Chondrocyte (in vitro differentiated cells): ENCODE results near the gene UQCC2. TPM values are rescaled to one million over a fixed set of nuclear protein-coding genes. Genes with fewer than 3 reads are reported as not detected.

Experiments
- DNase-seq: peaks from one replicate; pipeline ENCODE4 v3.0.0; 2021; ENCODE audit warnings: mixed read lengths, low spot score
- H3K27ac Mint-ChIP-seq: one replicate; pipeline ENCODE4 v1.8.0; 2021; ENCODE audit warnings: mild to moderate bottlenecking, moderate library complexity, mixed read lengths; ENCODE audit not compliant: unreplicated experiment
- H3K27me3 Mint-ChIP-seq: 2 replicates; pipeline ENCODE4 v1.8.0; 2021; ENCODE audit warnings: low read depth, mixed read lengths
- H3K36me3 Mint-ChIP-seq: 2 replicates; pipeline ENCODE4 v1.8.0; 2021; ENCODE audit warnings: low read depth, mixed read lengths
- H3K4me1 Mint-ChIP-seq: 2 replicates; pipeline ENCODE4 v1.8.0; 2021; ENCODE audit warnings: low read depth, mild to moderate bottlenecking, mixed read lengths
- H3K4me3 Mint-ChIP-seq: one replicate; pipeline ENCODE4 v1.8.0; 2021; ENCODE audit warnings: mild to moderate bottlenecking, moderate library complexity, mixed read lengths; ENCODE audit not compliant: unreplicated experiment
- H3K9me3 Mint-ChIP-seq: 2 replicates; pipeline ENCODE4 v1.8.0; 2021; ENCODE audit warnings: low read depth, mixed read lengths
- microRNA-seq: library from miRNA; unstranded; fragments of <30 nt; microRNA quantifications from one replicate; pipeline ENCODE4 v1.2.0, GENCODE V29; 2020; ENCODE audit warnings: borderline number of aligned reads
- total RNA-seq: library from RNA; stranded (reverse); gene quantifications from 3 replicates; pipeline ENCODE4 v1.2.1, GENCODE V29; 2021
- TF ChIP-seq, protein P1 (sequence below): fragments of 200-600 bp; sonication (generic); IDR thresholded peaks from 2 replicates; pipeline ENCODE4 v1.5.0; 2021; ENCODE audit warnings: antibody characterized with exemption, mild to moderate bottlenecking, moderate library complexity

UQCC2 gene
- total RNA-seq, 1 donor from 2014 or later, result 64.5 TPM

DNA sequence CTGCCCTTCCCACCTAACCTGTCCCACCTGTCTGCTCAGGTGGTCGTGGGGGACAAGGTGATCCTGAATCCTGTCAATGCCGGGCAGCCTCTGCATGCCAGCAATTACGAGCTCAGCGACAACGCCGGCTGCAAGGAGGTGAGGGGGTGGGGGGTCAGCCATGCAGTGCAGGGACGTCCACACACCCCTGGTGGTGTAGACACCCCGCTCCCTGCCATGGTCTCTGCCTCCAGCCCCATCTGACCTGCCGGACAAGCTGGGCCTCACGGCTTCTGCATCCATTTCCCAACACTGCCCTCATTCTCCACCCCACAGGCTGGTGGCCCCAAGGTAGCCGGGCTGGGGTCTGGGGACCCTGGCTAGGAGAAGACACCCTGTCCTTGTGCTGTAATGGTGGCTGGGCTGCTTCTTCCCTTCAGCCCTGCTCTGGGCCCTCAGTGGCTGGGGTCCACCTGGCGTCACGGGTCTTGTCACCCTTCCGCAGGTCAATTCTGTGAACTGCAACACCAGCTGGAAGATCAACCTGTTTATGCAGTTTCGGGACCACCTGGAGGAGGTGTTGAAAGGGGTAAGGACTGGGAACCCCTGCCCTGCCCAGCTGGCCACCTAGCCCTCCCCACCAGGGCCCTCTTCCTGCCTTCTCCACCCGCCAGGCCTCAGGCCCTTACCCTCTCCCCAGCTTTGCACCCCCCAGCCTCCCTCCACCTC lies 52.4 kb downstream of the UQCC2 start:
- H3K27ac Mint-ChIP-seq, result no peak overlapping the region

GRCh38 chr6:33656844-33657243 lies 54.7 kb downstream of the UQCC2 start:
- Mint-ChIP-seq H3K27ac (no peak overlapping the region), H3K9me3 (no peaks in the 10 kb centered on the region), H3K27me3 (no peaks in the 10 kb centered on the region), H3K4me1 (peaks cover 3% of the 10 kb centered on the region), H3K36me3 (no peaks in the 10 kb centered on the region), H3K4me3 (no peak overlapping the region)
- TF ChIP-seq, protein P1, sequence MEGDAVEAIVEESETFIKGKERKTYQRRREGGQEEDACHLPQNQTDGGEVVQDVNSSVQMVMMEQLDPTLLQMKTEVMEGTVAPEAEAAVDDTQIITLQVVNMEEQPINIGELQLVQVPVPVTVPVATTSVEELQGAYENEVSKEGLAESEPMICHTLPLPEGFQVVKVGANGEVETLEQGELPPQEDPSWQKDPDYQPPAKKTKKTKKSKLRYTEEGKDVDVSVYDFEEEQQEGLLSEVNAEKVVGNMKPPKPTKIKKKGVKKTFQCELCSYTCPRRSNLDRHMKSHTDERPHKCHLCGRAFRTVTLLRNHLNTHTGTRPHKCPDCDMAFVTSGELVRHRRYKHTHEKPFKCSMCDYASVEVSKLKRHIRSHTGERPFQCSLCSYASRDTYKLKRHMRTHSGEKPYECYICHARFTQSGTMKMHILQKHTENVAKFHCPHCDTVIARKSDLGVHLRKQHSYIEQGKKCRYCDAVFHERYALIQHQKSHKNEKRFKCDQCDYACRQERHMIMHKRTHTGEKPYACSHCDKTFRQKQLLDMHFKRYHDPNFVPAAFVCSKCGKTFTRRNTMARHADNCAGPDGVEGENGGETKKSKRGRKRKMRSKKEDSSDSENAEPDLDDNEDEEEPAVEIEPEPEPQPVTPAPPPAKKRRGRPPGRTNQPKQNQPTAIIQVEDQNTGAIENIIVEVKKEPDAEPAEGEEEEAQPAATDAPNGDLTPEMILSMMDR, result no peak
- no peak for DNase-seq

More for the DNA sequence above, 52.4 kb downstream of the UQCC2 start:
- H3K36me3 Mint-ChIP-seq, result no peaks in the 10 kb centered on the region
- H3K4me3 Mint-ChIP-seq, result no peak overlapping the region
- no peaks in the 10 kb centered on the region for H3K9me3 Mint-ChIP-seq
- H3K27me3 Mint-ChIP-seq, result no peaks in the 10 kb centered on the region
- TF ChIP-seq, protein P1, result no peak
- DNase-seq, result no peak
- H3K4me1 Mint-ChIP-seq, result peaks cover 3% of the 10 kb centered on the region

GRCh38 chr6:33654831-33655554 lies 56.5 kb downstream of the UQCC2 start:
- no peaks in the 10 kb centered on the region for H3K9me3 Mint-ChIP-seq
- no peak overlapping the region for H3K27ac Mint-ChIP-seq
- H3K36me3 Mint-ChIP-seq, result no peaks in the 10 kb centered on the region
- H3K4me3 Mint-ChIP-seq, result no peak overlapping the region
- TF ChIP-seq, protein P1, result no peak
- DNase-seq, result no peak
- peaks cover 5% of the 10 kb centered on the region for H3K4me1 Mint-ChIP-seq
- H3K27me3 Mint-ChIP-seq, result no peaks in the 10 kb centered on the region

GRCh38 chr6:33652002-33652401 lies 59.5 kb downstream of the UQCC2 start:
- Mint-ChIP-seq H3K9me3 (no peaks in the 10 kb centered on the region), H3K36me3 (peaks cover 1% of the 10 kb centered on the region), H3K4me1 (peaks cover 5% of the 10 kb centered on the region), H3K4me3 (no peak overlapping the region), H3K27ac (no peak overlapping the region), H3K27me3 (no peaks in the 10 kb centered on the region)
- TF ChIP-seq, protein P1, result no peak
- no peak for DNase-seq

DNA sequence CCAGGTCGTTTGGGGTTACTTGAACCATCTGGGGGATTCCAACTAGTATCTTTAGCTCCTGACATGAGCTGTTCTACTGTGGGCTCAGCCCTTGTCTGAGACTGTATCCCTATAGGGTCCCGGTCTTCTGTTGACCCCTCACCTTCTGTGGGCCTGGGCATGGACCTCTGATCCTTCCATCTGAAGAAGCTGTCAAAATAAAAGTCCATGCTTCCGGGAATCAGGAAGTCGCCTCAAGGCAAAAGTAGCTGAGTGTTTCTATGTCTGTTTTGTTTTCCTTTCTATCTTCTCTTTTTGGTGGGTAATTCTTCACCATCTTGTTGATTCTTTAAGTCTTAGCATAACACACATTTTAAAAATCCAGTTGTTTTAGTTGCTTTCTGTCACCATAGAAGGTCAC lies 60.1 kb downstream of the UQCC2 start:
- Mint-ChIP-seq H3K27me3 (no peaks in the 10 kb centered on the region), H3K4me1 (peaks cover 5% of the 10 kb centered on the region), H3K36me3 (peaks cover 1% of the 10 kb centered on the region), H3K27ac (no peak overlapping the region), H3K4me3 (no peak overlapping the region), H3K9me3 (no peaks in the 10 kb centered on the region)
- TF ChIP-seq, protein P1, result no peak
- no peak for DNase-seq

Small RNA genes within 50 kb of the gene (microRNA-seq; reads per million reads assigned to microRNA genes)
- not detected for gene MIR3934

Other genes with a start within 250 kb of the UQCC2 start
- gene BAK1, start 131.4 kb downstream of the UQCC2 start, total RNA-seq, result 21.9 to 26.9 TPM (median 26.0 TPM) in 3 replicates
- gene ITPR3, start 90.4 kb downstream of the UQCC2 start, total RNA-seq, result 10.0 to 24.8 TPM (median 11.0 TPM) in 3 replicates
- 6.1 to 9.0 TPM (median 6.5 TPM) in 3 replicates for gene IP6K3, start 35.2 kb upstream of the UQCC2 start, total RNA-seq
- gene LEMD2, start 77.4 kb upstream of the UQCC2 start, total RNA-seq, result 57.3 to 61.6 TPM (median 60.1 TPM) in 3 replicates
- not detected in 3 replicates for gene MLN, start 92.3 kb upstream of the UQCC2 start, total RNA-seq